Measurements from ENCODE around the gene DCX. TPM values are rescaled to one million over a fixed set of nuclear protein-coding genes. Genes with fewer than 3 reads are reported as not detected.

Gene DCX
- total RNA-seq, 4 donors from 2014 or later: not detected

DNA sequence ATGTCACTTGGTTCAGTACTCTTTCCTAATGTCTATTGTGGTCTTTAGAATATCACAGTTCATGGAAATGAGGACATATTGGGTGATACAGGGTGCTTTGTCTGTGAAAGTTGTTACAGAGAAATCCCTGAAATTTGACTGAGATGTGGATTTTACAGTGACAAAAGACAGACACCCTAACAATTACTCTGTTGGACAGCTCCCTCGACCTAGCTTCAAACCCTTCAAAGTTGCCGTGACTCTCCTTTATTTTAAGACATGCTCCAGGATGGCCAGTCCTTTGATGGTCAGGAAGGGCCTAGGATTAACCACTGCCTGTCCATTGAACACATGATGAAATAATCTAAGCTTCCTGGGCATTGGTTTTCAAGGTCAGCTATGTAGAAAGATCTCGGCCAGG lies 4.0 kb downstream of the DCX start:
- in situ Hi-C loops (cut with MboI; ENCODE audit: low pct_ligation_motif_present in 1 of 4, low pct_unique_long_range_greater_than_20kb in 1 of 4, low sequenced_read_pairs in 3 of 4) (no loop called here), intact Hi-C loops (cut with DNase I; ENCODE audit: low total_unique reads) (no loop called here)
- Histone ChIP-seq H3K36me3 (no peaks in the 10 kb centered on the region), H3K9me3 (no peaks in the 10 kb centered on the region), H3K4me1 (no peaks in the 10 kb centered on the region), H3K27me3 (no peaks in the 10 kb centered on the region), H3K27ac (no peak overlapping the region), H3K4me3 (no peak overlapping the region)
- DNase-seq: no peak
- WGBS, 2 donors (ENCODE audit: low coverage in 1 of 2): 34% methylated on average over 3 of the region's 3 CpGs; no CpG with 5 or more reads in 1 of the 2 donors
- TF ChIP-seq POLR2AphosphoS5 (IDR thresholded peaks at IDR 0.05): no peak
- TF ChIP-seq POLR2A (IDR thresholded peaks at IDR 0.05): no peak
- TF ChIP-seq EP300 (IDR thresholded peaks at IDR 0.05; ENCODE audit: low read depth): no peak
- TF ChIP-seq, protein P1, sequence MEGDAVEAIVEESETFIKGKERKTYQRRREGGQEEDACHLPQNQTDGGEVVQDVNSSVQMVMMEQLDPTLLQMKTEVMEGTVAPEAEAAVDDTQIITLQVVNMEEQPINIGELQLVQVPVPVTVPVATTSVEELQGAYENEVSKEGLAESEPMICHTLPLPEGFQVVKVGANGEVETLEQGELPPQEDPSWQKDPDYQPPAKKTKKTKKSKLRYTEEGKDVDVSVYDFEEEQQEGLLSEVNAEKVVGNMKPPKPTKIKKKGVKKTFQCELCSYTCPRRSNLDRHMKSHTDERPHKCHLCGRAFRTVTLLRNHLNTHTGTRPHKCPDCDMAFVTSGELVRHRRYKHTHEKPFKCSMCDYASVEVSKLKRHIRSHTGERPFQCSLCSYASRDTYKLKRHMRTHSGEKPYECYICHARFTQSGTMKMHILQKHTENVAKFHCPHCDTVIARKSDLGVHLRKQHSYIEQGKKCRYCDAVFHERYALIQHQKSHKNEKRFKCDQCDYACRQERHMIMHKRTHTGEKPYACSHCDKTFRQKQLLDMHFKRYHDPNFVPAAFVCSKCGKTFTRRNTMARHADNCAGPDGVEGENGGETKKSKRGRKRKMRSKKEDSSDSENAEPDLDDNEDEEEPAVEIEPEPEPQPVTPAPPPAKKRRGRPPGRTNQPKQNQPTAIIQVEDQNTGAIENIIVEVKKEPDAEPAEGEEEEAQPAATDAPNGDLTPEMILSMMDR (IDR thresholded peaks at IDR 0.05): no peak

DNA sequence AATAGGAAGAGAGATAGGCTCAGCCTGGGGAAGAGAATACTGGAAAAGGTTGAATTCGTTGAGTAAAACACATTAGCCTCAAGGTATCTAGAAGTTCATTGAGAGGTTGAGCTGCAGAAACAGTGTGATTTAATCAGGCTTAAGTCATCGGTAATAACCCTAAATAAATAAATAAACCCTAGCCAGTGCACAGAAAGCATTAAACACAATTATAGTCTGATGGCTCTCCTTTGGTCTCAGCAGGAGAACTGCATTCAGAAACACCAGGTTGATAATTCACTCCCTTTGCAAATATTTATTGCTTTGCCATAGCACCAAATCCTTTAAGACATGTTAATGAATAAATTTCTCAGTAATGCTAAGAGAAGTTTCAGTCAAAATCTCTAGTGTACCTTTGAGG lies 9.6 kb downstream of the DCX start:
- WGBS, 2 donors (ENCODE audit: low coverage in 1 of 2): 38 to 40% methylated on average over 1 to 2 of the region's 2 CpGs
- no peak for TF ChIP-seq EP300 (IDR thresholded peaks at IDR 0.05; ENCODE audit: low read depth)
- TF ChIP-seq, protein P1 (IDR thresholded peaks at IDR 0.05): no peak
- no peak for TF ChIP-seq POLR2AphosphoS5 (IDR thresholded peaks at IDR 0.05)
- no peak for TF ChIP-seq POLR2A (IDR thresholded peaks at IDR 0.05)
- no peaks in the 10 kb centered on the region for H3K27me3 ChIP-seq
- H3K36me3 ChIP-seq: no peaks in the 10 kb centered on the region
- H3K9me3 ChIP-seq: no peaks in the 10 kb centered on the region
- no peak overlapping the region for H3K4me3 ChIP-seq
- intact Hi-C loops (cut with DNase I; ENCODE audit: low total_unique reads) (no loop called here), in situ Hi-C loops (cut with MboI; ENCODE audit: low pct_ligation_motif_present in 1 of 4, low pct_unique_long_range_greater_than_20kb in 1 of 4, low sequenced_read_pairs in 3 of 4) (no loop called here)
- no peak for DNase-seq
- no peaks in the 10 kb centered on the region for H3K4me1 ChIP-seq
- no peak overlapping the region for H3K27ac ChIP-seq

DNA sequence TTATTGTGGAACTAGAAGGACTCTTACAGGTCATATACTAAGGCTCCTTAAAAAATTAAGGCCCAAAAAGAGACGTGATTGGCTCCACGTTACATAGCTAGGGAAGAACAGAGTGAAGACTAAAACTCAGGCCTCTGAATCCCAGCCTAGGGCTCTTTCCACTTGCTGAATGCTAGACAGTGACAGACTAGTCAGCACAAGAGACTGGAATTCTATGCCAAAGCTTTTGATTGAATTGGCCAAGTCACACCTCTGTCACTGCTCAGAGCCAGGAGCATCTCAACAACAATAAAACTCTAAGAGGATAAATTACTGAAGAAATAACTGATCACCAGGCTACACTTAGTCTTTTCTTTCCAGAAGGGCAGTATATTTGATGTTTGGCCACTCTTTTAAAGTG lies 16.8 kb downstream of the DCX start:
- H3K9me3 ChIP-seq: no peaks in the 10 kb centered on the region
- 65 to 80% methylated on average over 2 of the region's 2 CpGs for whole genome bisulfite sequencing, 2 donors (ENCODE audit: low coverage in 1 of 2)
- H3K4me3 ChIP-seq: no peak overlapping the region
- in situ Hi-C loops (cut with MboI; ENCODE audit: low pct_ligation_motif_present in 1 of 4, low pct_unique_long_range_greater_than_20kb in 1 of 4, low sequenced_read_pairs in 3 of 4): no loop called here
- intact Hi-C loops (cut with DNase I; ENCODE audit: low total_unique reads): no loop called here
- H3K36me3 ChIP-seq: no peaks in the 10 kb centered on the region
- DNase-seq: no peak
- TF ChIP-seq POLR2A (IDR thresholded peaks at IDR 0.05) (no peak), POLR2AphosphoS5 (IDR thresholded peaks at IDR 0.05) (no peak), EP300 (IDR thresholded peaks at IDR 0.05; ENCODE audit: low read depth) (no peak)
- TF ChIP-seq, protein P1 (IDR thresholded peaks at IDR 0.05): no peak
- H3K27me3 ChIP-seq: no peaks in the 10 kb centered on the region
- H3K27ac ChIP-seq: no peak overlapping the region
- no peaks in the 10 kb centered on the region for H3K4me1 ChIP-seq

DNA sequence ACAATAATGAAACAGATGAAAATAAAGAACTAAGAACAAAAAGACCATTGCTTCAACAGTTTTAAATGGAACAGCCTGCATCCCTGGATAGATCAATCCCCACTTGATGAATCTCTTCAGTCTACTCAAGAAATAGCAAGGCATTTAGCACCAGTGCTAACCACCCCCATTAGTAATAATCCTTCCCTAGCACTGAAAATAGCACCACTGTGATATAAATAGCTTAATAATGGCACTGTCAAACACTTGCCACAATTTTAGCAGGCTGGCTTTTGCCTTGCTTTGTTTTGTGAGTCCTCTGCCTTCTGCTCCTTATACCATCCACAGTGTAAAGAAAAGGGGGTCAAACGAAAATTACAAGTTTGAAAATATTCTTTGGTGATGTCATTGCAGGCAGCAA lies 17.4 kb downstream of the DCX start:
- 24% methylated on average over 1 of the region's 1 CpG; no CpG with 5 or more reads in 1 of the 2 donors for WGBS, 2 donors (ENCODE audit: low coverage in 1 of 2)
- Histone ChIP-seq H3K36me3 (no peaks in the 10 kb centered on the region), H3K27me3 (no peaks in the 10 kb centered on the region), H3K4me1 (no peaks in the 10 kb centered on the region), H3K4me3 (no peak overlapping the region), H3K9me3 (no peaks in the 10 kb centered on the region), H3K27ac (no peak overlapping the region)
- DNase-seq: no peak
- TF ChIP-seq EP300 (IDR thresholded peaks at IDR 0.05; ENCODE audit: low read depth) (no peak), POLR2AphosphoS5 (IDR thresholded peaks at IDR 0.05) (no peak), POLR2A (IDR thresholded peaks at IDR 0.05) (no peak)
- TF ChIP-seq, protein P1 (IDR thresholded peaks at IDR 0.05): no peak
- in situ Hi-C loops (cut with MboI; ENCODE audit: low pct_ligation_motif_present in 1 of 4, low pct_unique_long_range_greater_than_20kb in 1 of 4, low sequenced_read_pairs in 3 of 4): no loop called here
- intact Hi-C loops (cut with DNase I; ENCODE audit: low total_unique reads): no loop called here
